Uterus (tissue), 4 donors: ENCODE data around the gene MACROH2A1. TPM values are rescaled to one million over a fixed set of nuclear protein-coding genes. Genes with fewer than 3 reads are reported as not detected.

Source experiments
- DNase-seq, 2 donors: peaks; one replicate each; pipeline ENCODE4 v3.0.0-alpha.2; 2019 to 2020
- H3K27ac ChIP-seq, 2 donors: fragments of 200-600 bp; sonication (generic); 1 replicate in 1 of 2; 2 replicates in 1 of 2; pipeline ENCODE4 v1.5.1; 2016 to 2018
- H3K27me3 ChIP-seq, 2 donors: fragments of 200-600 bp; sonication (generic); one replicate each; pipeline ENCODE4 v1.5.1; 2018 to 2019; ENCODE audit warnings: control low read depth in 1 of 2
- H3K36me3 ChIP-seq, 2 donors: fragments of 200-600 bp; sonication (generic); one replicate each; pipeline ENCODE4 v1.5.1; 2019; ENCODE audit warnings: control low read depth in 1 of 2
- H3K4me1 ChIP-seq, 2 donors: fragments of 200-600 bp; sonication (generic); one replicate each; pipeline ENCODE4 v1.5.1; 2018 to 2019; ENCODE audit warnings: control low read depth in 1 of 2
- H3K4me3 ChIP-seq, 2 donors: fragments of 200-600 bp; sonication (generic); 1 replicate in 1 of 2; 2 replicates in 1 of 2; pipeline ENCODE4 v1.5.1; 2018 to 2019; ENCODE audit warnings: mild to moderate bottlenecking in 1 of 2
- H3K9me3 ChIP-seq, 2 donors: fragments of 200-600 bp; sonication (generic); one replicate each; pipeline ENCODE4 v1.5.1; 2019; ENCODE audit warnings: control low read depth in 1 of 2
- POLR2A ChIP-seq, 2 donors: fragments of 450-650 bp; IDR thresholded peaks; one replicate each; pipeline ENCODE4 v1.6.1; 2016; ENCODE audit warnings: antibody characterized with exemption in 2 of 2, mild to moderate bottlenecking in 1 of 2, moderate library complexity in 1 of 2
- intact Hi-C: fragments of 100-400 bp; cut with DNase I; formaldehyde crosslinking; loops from one replicate; pipeline ENCODE4 v1.15.1; 2023; ENCODE audit warnings: low total_unique reads
- total RNA-seq, 4 donors: library from RNA; depleted of rRNA in 3 of 4; stranded (reverse); fragments of >200 nt in 3 of 4; gene quantifications; one replicate each; pipeline versions ENCODE4 v1.1.0 to v1.2.4, GENCODE V29; 2014 to 2023
- TF ChIP-seq, protein P1 (sequence below), 4 experiments: fragments of 200-600 bp in 2 of 4; fragments of 450-650 bp in 2 of 4; sonication (generic) in 2 of 4; IDR thresholded peaks; one replicate each; pipeline ENCODE4 v1.5.1; 2016 to 2019; ENCODE audit warnings: antibody characterized with exemption in 4 of 4, mild to moderate bottlenecking in 2 of 4, moderate library complexity in 1 of 4
- donor health status: DM: yes; HTN: yes; CAD: no.

MACROH2A1 gene
- total RNA-seq, 4 donors from 2014 or later, result 121 to 200 (median 141) TPM

DNA sequence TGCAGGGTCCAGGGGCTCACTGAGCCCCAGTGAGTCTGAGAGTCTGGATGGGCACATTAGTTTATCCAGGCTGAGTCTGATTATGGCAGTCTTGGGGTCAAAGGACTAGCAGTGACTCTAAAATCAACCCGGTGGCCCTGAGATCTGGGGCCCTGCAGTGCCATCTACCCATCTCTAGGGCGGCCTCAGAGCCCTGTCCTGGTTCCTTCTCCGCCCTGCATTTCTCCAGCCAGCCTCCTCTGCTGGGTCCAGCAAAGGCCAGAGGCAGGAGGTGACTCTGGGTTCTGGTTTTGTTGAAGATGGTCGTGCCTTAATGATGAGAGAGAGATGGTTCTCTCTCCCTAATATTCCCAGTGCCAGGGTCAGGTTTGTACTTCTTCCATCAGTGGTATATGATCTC lies 33.1 kb upstream of the MACROH2A1 start:
- intact Hi-C loops, result no loop called here
- H3K36me3 ChIP-seq, result no peaks in the 10 kb centered on the region
- no peaks in the 10 kb centered on the region for H3K9me3 ChIP-seq
- no peak for TF ChIP-seq POLR2A (IDR thresholded peaks at IDR 0.05)
- TF ChIP-seq, protein P1, sequence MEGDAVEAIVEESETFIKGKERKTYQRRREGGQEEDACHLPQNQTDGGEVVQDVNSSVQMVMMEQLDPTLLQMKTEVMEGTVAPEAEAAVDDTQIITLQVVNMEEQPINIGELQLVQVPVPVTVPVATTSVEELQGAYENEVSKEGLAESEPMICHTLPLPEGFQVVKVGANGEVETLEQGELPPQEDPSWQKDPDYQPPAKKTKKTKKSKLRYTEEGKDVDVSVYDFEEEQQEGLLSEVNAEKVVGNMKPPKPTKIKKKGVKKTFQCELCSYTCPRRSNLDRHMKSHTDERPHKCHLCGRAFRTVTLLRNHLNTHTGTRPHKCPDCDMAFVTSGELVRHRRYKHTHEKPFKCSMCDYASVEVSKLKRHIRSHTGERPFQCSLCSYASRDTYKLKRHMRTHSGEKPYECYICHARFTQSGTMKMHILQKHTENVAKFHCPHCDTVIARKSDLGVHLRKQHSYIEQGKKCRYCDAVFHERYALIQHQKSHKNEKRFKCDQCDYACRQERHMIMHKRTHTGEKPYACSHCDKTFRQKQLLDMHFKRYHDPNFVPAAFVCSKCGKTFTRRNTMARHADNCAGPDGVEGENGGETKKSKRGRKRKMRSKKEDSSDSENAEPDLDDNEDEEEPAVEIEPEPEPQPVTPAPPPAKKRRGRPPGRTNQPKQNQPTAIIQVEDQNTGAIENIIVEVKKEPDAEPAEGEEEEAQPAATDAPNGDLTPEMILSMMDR (IDR thresholded peaks at IDR 0.05), result no peak
- no peak for DNase-seq
- no peak overlapping the region for H3K27ac ChIP-seq
- H3K27me3 ChIP-seq, result no peaks in the 10 kb centered on the region
- H3K4me1 ChIP-seq, result no peaks in the 10 kb centered on the region
- H3K4me3 ChIP-seq, result no peak overlapping the region

GRCh38 chr5:135430135-135430437 lies 31.1 kb upstream of the MACROH2A1 start:
- no peak for TF ChIP-seq POLR2A (IDR thresholded peaks at IDR 0.05)
- TF ChIP-seq, protein P1 (IDR thresholded peaks at IDR 0.05), result no peak
- intact Hi-C loops, result no loop called here
- Histone ChIP-seq H3K9me3 (no peaks in the 10 kb centered on the region), H3K4me1 (no peaks in the 10 kb centered on the region), H3K36me3 (no peaks in the 10 kb centered on the region), H3K27me3 (no peaks in the 10 kb centered on the region), H3K4me3 (no peak overlapping the region), H3K27ac (no peak overlapping the region)
- no peak for DNase-seq

- H3K27ac ChIP-seq, result no peak overlapping the region
Observed at GRCh38 chr5:135429301-135430134, 30.5 kb upstream of the MACROH2A1 start.

DNA sequence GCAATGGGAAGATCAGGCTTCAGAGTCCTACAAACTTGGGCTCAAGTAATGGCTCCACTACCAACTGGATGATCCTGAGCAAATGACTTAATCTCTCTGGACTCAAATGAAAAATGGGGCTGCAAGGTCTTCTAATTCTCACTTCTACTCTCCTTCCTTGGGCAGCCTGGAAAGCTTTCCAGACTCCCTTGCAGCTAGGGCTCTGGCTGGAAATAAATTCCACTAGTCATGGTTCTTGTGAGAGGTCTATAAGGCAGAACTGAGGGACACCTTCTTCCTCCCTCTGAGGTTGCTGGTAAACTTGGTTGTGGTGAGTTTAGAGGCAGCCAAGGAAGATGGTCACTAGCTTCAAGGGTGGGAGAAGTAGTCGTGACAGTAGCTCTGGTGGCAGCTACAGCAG lies 29.6 kb upstream of the MACROH2A1 start:
- Histone ChIP-seq H3K36me3 (no peaks in the 10 kb centered on the region), H3K27ac (no peak overlapping the region), H3K27me3 (no peaks in the 10 kb centered on the region), H3K4me3 (no peak overlapping the region), H3K4me1 (no peaks in the 10 kb centered on the region), H3K9me3 (no peaks in the 10 kb centered on the region)
- intact Hi-C loops, result no loop called here
- DNase-seq, result no peak
- TF ChIP-seq, protein P1 (IDR thresholded peaks at IDR 0.05), result no peak
- no peak for TF ChIP-seq POLR2A (IDR thresholded peaks at IDR 0.05)

More at GRCh38 chr5:135429301-135430134, 30.5 kb upstream of the MACROH2A1 start:
- no peak for DNase-seq
- H3K27me3 ChIP-seq, result no peaks in the 10 kb centered on the region
- intact Hi-C loops, result no loop called here
- H3K9me3 ChIP-seq, result no peaks in the 10 kb centered on the region
- TF ChIP-seq, protein P1 (IDR thresholded peaks at IDR 0.05), result no peak
- no peak for TF ChIP-seq POLR2A (IDR thresholded peaks at IDR 0.05)
- H3K4me3 ChIP-seq, result no peak overlapping the region
- H3K36me3 ChIP-seq, result no peaks in the 10 kb centered on the region
- H3K4me1 ChIP-seq, result no peaks in the 10 kb centered on the region

DNA sequence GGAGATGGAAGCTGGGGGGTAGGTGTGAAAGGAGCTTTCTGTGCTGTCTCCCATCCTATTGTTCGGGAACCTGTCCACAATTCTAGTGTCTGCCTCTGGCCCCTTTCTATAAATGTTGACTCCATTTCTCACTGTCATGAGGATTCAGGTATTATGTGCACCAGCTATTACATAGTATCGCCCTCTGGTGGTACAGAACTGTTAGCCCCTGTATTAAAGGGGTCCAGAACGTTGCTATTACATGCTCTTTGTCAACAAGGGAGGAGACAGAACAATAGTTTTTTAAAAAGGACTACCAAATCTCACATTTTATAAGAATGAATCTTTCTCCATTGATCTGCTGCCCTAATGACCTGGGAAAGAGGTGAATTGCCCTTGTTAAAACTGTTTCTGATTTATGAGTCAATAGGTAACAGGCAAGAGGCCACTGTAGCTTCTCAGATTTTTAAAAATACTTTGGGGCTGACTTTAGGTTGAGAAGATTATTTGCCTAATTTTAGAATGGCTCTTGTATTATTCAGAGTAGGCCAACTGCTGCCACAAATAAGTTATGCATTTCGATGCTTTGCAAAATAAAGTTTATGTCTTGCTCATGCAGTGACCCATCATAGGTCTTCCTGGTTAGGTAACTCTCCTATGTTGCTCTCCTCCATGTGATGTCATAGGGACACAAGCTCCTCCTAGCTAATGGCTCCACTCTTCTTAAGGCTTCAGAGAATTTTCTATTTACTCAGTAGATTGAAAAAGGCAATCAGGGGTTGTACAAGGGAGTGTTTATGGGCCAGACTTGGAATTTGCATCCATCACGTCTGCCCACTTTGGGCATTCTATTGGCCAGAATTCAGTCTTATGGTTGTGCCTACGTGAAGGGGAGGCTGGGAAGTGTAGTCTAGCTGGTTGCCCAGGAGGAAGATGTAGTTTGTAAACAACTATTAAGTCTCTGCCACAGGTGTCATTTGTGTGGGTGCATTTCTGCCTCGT lies 27.4 kb upstream of the MACROH2A1 start:
- no peaks in the 10 kb centered on the region for H3K27me3 ChIP-seq
- H3K27ac ChIP-seq, result no peak overlapping the region
- DNase-seq, result no peak
- H3K4me3 ChIP-seq, result no peak overlapping the region
- intact Hi-C loops, result no loop called here
- H3K4me1 ChIP-seq, result no peaks in the 10 kb centered on the region
- no peaks in the 10 kb centered on the region for H3K9me3 ChIP-seq
- H3K36me3 ChIP-seq, result no peaks in the 10 kb centered on the region
- TF ChIP-seq POLR2A (IDR thresholded peaks at IDR 0.05), result no peak
- TF ChIP-seq, protein P1 (IDR thresholded peaks at IDR 0.05), result peak in 1 of 4 experiments; percentile 27
